Stimulated activated CD8-positive, alpha-beta memory T cell treated with anti-CD3 and anti-CD28 coated beads, Interleukin-4, amount 100 ng/mL, for 24 hours (primary cell): ENCODE results near the gene MAP4K4.
A peak's percentile ranks its signal among the peaks of the same experiment; 100 is the strongest.

Experiments used
- DNase-seq: peaks from one replicate; pipeline ENCODE4 v3.0.0-alpha.2; 2020; ENCODE audit warnings: low read depth

The MAP4K4 gene

GRCh38 chr2:101697124-101698013 is at the start of gene MAP4K4:
TSS of gene MAP4K4 (plus strand) at chr2:101697707. CDS start at chr2:101698081, 374 bp downstream.
- DNase-seq, result peak; percentile 57

- DNase-seq, result no peak
Measured at GRCh38 chr2:101653469-101653868, 44.0 kb upstream of the MAP4K4 start.

- DNase-seq, result no peak
Measured at GRCh38 chr2:101655702-101656422, 41.6 kb upstream of the MAP4K4 start.

GRCh38 chr2:101657787-101658186 is 39.7 kb upstream of the MAP4K4 start:
- DNase-seq, result no peak

GRCh38 chr2:101658387-101658786 is 39.1 kb upstream of the MAP4K4 start:
- DNase-seq, result no peak

- DNase-seq, result no peak
Measured at GRCh38 chr2:101665312-101665711, 32.2 kb upstream of the MAP4K4 start.

- no peak for DNase-seq
Measured at GRCh38 chr2:101667823-101668222, 29.7 kb upstream of the MAP4K4 start.

- no peak for DNase-seq
Measured at GRCh38 chr2:101672047-101672446, 25.5 kb upstream of the MAP4K4 start.

GRCh38 chr2:101673920-101674319 is 23.6 kb upstream of the MAP4K4 start:
- no peak for DNase-seq

- DNase-seq, result no peak
Measured at GRCh38 chr2:101675512-101675911, 22.0 kb upstream of the MAP4K4 start.

- DNase-seq, result no peak
Measured at GRCh38 chr2:101676674-101677073, 20.8 kb upstream of the MAP4K4 start.

- no peak for DNase-seq
Measured at GRCh38 chr2:101677658-101678057, 19.8 kb upstream of the MAP4K4 start.

- no peak for DNase-seq
Measured at GRCh38 chr2:101678379-101678778, 19.1 kb upstream of the MAP4K4 start.

- DNase-seq, result no peak
Measured at GRCh38 chr2:101679037-101679726, 18.3 kb upstream of the MAP4K4 start.

- DNase-seq, result no peak
Measured at GRCh38 chr2:101679801-101680487, 17.6 kb upstream of the MAP4K4 start.

- DNase-seq, result no peak
Measured at GRCh38 chr2:101682311-101682710, 15.2 kb upstream of the MAP4K4 start.

- DNase-seq, result no peak
Measured at GRCh38 chr2:101684313-101684712, 13.2 kb upstream of the MAP4K4 start.

GRCh38 chr2:101688261-101688660 is 9.2 kb upstream of the MAP4K4 start:
- DNase-seq, result no peak

GRCh38 chr2:101689114-101689825 is 8.2 kb upstream of the MAP4K4 start:
- DNase-seq, result no peak

- DNase-seq, result no peak
Measured at GRCh38 chr2:101690547-101691152, 6.9 kb upstream of the MAP4K4 start.

GRCh38 chr2:101692041-101692440 is 5.5 kb upstream of the MAP4K4 start:
- DNase-seq, result no peak
